HG03469 (cell line): ENCODE results near the gene HCFC1R1.

Experiments used
- ATAC-seq: cut with Tn5 transposase; IDR thresholded peaks from one replicate; pipeline ENCODE4 v1.9.1; 2021; ENCODE audit warnings: mild to moderate bottlenecking, moderate library complexity, moderate number of reproducible peaks; ENCODE audit not compliant: unreplicated experiment

The HCFC1R1 gene

GRCh38 chr16:3020604-3021448, 2.9 kb downstream of the HCFC1R1 start:
- ATAC-seq, result no peak

GRCh38 chr16:3020247-3020603, 3.5 kb downstream of the HCFC1R1 start, which contains the start of gene TNFRSF12A:
Gene TNFRSF12A, plus strand, starts transcription at chr16:3020368. Its CDS starts 30 bp downstream, at chr16:3020398.
- no peak for ATAC-seq

GRCh38 chr16:3019594-3020246, 4.0 kb downstream of the HCFC1R1 start:
- no peak for ATAC-seq

- no peak for ATAC-seq
Observed at GRCh38 chr16:3017794-3018506, 5.8 kb downstream of the HCFC1R1 start, which contains the start of gene CLDN6. Gene CLDN6, minus strand, starts transcription at chr16:3018183. Its CDS starts 2,162 bp downstream, at chr16:3016021.

GRCh38 chr16:3017344-3017743, 6.4 kb downstream of the HCFC1R1 start:
- no peak for ATAC-seq

- ATAC-seq, result no peak
Observed at GRCh38 chr16:3015865-3016521, 7.7 kb downstream of the HCFC1R1 start.

GRCh38 chr16:3014971-3015370, 8.8 kb downstream of the HCFC1R1 start:
- ATAC-seq, result no peak

GRCh38 chr16:3013998-3014690, 9.6 kb downstream of the HCFC1R1 start:
- ATAC-seq, result no peak

GRCh38 chr16:3013491-3013951, 10.2 kb downstream of the HCFC1R1 start:
- no peak for ATAC-seq

- no peak for ATAC-seq
Observed at GRCh38 chr16:3012828-3013420, 10.8 kb downstream of the HCFC1R1 start, which contains the start of gene CLDN9. Gene CLDN9, plus strand, starts transcription at chr16:3012923. Its CDS starts 440 bp downstream, at chr16:3013363.

- no peak for ATAC-seq
Observed at GRCh38 chr16:3012246-3012645, 11.5 kb downstream of the HCFC1R1 start.

GRCh38 chr16:3010510-3010909, 13.2 kb downstream of the HCFC1R1 start:
- ATAC-seq, result no peak

GRCh38 chr16:3009568-3010390, 14.0 kb downstream of the HCFC1R1 start:
- ATAC-seq, result no peak

GRCh38 chr16:3008690-3009037, 15.1 kb downstream of the HCFC1R1 start:
- ATAC-seq, result no peak

- no peak for ATAC-seq
Observed at GRCh38 chr16:3007957-3008689, 15.6 kb downstream of the HCFC1R1 start.

GRCh38 chr16:3007059-3007956, 16.4 kb downstream of the HCFC1R1 start:
- no peak for ATAC-seq

- no peak for ATAC-seq
Observed at GRCh38 chr16:3004781-3005284, 18.9 kb downstream of the HCFC1R1 start.
